OCI-M2 (cell line): Measurements from ENCODE around the gene TLE1.

ENCODE experiments used
- DNase-seq: peaks from one replicate; lab custom pipeline; 2025; ENCODE audit not compliant: unreplicated experiment; lab: John Stamatoyannopoulos, UW

Gene TLE1

DNA sequence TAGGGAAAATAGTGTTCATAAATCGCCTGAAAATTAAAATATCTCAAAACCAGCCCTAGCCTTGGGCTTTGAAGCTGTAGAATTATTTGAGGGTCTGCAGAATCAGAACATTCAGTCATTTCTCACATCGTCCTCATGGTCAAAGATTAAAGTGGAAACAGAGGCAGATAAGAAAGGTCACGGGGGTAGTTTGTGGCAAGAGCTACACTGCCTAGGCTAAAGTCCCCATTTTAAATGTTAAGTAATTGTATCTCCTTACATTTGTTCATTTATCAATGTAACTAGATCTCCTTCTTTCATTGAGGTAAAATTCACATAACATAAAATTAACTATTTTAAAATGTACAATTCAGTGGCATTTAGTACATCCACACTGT, 139.2 kb downstream of the TLE1 start:
- no peak for DNase-seq

DNA sequence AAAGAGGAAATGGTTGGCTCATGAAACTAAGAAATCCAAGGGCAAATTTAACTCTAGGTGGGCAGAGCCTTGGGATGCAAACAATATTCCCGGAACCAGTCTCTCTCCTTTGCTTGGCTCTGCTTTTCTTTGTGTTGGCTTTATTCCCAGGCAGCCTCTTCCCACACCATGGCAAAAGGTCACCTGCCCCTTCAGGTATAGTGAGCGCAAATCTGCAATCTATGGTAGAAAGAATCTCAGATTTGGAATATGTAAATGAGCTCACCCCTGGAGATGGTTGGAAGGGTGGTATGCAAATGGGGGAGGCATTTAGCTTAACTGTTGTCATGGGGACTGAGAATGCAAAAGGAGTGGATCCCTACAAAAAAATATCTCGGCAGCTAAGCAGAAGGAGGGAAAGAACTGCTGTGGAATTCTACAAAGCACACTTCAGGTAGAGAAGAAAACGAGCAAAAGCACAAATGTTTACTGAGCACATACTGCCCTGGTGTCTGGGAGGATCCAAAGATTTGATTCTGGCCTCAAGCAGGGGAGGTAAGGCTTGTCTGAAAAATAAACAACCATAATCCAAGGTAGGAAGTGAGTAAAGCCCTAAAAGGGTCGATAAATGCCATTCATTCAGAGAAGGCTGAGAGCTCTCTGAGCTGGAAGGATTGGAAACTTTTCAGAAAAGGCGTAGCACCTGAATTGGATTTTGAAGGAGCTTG, 139.7 kb downstream of the TLE1 start:
- DNase-seq = no peak

DNA sequence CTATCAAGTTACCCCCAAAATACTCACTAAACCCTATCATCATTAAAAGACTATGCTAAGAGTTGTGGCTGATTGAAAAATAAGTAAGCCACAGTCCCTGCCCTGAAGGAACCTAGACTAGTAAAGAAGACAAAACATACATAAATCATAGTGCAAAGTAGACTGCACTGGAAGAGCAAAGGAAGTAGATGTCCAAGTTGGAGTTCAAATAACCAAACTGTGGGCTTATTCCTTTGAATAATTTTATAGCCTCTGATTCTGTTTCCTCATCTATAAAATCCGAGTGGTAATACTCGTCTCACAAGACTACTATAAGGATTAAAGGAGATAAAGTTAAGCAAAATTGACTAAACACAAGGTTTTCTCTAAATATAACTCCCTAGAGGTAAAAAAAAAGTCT, 140.4 kb downstream of the TLE1 start:
- DNase-seq = no peak

DNA sequence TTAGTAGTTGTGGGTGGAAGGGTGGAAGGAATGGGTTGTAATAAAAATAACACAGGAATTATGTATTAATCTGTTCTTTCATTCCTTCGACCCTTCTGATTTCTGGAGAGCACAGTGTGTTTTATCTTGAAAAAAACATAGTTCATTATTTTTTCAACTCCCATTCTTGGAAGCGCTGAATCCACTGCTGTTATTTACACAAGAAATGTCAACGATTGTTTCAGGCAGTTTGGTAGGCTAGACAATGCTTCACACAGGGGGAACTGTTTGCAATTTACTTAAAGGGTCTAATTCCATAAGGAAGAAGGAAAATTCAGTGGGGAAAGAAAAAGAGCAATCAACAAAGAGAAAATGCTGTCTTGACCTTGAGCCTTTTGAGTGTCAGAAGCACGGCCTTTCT, 142.9 kb downstream of the TLE1 start:
- DNase-seq = no peak

DNA sequence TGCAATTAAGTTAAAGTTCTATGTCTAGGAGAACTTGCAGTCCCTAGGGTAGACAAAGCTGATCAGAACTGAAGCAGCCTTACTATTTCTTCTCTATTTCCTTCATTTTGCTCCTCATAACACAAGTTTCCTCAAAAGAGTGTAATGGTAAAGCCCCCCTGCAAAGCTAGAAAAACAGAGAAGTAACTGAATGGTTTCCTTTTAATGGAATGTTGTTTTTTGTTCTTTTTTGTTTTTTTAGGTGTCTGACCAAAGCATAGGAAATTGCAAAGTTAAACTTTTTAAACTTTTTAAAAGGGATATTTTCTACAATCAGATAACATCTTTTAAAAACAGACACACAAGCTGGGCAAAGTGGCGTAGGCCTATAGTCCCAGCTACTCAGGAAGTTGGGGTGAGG, 145.7 kb downstream of the TLE1 start:
- no peak for DNase-seq

DNA sequence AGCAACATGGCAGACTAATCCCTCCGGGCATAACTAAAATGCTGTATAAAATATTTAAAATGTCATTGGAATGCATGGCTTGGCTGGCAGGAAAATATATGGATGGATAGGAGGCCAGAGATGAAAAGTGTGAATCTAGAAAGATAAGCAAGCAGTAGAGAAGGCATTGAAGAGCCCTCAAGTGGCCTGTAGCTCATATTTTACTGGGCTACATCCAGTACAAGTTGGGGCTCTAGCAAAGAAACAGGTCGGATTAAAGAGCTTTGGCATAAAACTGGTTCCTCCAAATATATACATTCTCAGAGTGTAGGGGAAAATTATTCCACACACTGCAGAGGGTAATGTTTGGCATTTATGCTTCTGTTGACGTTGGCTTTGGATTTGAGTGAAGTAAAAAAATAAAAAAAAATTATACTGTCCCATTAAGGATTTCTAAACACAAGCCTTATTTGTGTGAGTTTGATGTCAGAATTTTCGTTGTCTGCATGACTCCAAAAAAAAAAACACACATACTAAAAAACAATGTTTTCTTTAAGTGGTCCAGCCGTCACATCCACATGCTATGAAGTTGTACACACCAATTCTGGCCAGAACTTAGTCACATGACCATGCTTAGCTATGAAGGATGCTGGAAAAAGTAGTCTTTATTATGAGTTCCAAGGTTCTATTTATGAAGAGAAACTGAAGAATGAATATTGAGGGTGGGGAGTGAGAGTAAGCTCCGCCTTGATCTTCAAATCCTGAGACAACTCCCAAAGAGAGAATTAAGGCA, 147.0 kb downstream of the TLE1 start:
- no peak for DNase-seq

DNA sequence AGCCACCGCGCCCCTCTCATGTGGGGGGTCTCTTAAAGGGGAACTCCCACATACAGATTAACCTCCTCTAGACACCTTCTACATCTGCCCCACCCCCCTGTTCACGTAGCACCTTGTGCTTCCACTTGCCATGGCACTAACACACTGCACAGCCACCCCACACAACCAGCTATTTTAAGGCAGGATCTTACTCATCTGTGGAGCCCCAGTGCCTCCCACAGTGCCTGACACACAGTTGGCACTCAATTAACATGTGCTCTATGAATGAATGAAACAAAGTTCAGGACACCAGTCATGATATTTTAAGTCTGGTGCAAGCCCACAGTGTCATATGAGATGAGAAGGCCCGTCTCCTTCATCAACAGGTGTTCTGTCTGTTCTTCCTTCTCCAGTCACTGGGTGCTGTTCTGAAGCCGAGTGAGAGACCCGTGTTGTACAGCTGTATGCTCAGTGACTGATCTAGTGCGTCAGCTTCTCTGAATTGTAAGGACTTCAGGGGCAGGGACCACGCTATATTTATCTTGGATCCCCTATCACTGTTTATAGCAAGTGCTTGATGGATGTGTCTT, 149.1 kb downstream of the TLE1 start:
- DNase-seq = no peak

DNA sequence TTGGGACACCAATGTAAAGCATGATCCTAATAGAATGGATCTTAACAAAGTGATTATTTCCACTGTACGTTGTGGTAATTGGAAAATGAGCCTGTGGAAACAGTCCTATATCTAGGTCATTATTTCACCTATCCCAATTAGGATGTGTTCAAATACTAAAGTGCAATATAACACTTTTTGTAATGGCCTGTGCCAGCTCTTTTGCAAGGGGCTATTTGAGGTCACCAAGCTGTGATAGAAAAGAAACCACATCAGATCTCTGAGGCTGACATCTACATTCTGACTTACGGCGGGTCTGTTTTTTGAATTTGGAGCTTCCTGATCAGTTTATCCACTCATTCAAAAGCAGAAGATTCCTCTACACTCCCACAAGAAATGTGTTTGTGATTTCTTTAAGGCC, 150.0 kb downstream of the TLE1 start:
- no peak for DNase-seq

DNA sequence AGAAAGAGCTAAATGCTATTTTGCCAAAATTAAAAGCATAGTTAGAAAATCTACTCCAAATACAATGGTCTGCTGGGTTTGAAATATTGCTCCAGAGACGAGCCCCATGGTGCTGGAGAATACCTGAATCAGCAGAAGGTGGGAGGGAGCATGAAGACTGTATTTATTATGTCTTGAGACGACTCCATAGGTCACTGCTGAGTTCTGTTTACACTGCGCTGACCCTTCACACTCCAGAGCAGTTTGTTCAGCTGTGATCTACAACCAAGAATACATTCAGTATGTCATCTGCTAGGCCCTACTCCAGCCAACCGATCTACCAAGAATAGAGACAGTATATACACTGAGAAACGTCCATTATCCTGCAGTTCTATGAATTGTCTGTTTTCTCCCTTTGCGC, 150.5 kb downstream of the TLE1 start:
- no peak for DNase-seq

DNA sequence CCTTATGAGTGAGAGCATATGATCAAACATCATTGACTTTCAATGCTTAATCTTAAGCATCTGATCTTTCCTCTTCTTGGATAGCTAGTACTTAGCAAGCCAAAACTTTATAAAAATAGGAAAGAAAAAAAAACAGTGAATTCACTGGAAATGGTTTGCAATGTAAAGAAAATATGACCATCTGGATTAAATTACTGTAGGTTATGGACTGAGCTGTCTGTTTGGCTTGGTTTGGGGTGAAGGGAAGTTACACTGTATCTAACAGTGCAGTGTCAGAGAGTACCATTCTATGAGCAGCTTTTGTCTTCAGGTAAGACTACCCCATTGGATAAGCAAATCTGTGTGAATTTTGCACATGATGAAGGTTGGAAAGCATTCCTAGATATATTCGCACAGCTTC, 151.4 kb downstream of the TLE1 start:
- DNase-seq = no peak

DNA sequence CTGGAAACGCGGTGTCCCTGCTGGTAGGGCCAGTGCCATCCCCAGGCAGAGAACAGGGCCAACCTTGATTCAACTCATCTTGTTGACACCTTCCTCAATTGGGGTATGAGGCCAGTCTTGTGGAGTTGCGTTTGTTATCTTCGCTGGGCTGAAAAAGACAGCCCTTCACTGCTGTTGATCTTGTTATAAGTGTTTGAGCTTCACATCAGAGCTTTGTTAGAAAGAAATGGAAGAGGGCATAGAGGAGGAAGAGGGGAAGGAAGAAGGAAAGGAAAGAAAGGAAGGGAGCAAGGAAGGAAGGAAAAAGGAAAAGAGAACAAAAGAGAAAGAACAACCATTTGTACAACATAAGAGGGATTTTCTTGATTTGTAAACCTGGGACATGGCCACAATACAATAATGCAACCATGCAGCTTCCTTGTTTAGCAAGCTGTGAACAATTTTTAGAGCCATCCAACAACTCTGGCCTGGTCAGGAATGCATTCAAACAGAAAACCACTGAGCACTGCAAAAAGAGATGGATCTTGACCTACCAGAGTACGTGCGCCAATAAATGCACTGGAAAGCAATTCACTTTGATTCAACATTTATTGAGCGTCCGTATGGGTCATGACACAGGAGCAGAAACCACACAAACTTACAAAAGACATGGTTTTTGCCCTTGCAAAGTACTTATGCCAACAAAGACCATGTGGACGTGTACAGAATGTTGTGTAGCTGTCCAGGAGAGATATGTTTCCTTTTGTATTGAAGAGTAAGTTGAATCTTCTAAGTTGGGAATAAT, 152.9 kb downstream of the TLE1 start:
- no peak for DNase-seq

DNA sequence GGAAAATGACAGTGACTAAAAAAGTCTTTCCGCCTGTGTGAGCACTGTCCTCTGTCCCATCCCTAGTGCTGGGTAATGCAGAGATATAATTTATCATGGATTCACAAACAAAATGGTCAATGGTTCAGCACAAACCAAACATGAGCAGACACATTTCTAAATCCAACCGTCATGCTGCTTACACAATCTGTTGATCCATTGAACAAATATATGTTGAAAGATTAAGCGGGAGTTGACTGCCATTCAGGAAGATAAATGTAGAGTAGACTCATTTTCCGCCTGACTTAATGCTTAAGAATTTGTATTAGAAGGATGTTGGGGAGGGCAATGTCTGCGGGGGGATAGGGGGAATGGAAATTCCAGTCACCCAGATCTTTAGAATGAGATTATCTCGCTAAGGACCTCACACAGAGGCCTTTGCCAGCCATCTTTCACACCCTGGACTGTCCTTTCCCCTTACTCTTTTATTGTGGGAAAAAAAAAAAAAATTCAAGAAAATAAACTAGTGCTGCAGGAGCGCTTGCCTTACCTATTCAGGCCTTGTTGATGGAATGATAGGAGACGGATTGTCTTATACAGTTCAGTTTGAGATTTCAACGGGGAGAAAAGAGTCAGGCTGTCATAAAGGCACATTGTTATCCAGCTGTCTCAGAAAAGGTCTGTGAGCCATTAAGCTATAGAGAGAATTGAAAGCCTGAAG, 153.7 kb downstream of the TLE1 start:
- no peak for DNase-seq

DNA sequence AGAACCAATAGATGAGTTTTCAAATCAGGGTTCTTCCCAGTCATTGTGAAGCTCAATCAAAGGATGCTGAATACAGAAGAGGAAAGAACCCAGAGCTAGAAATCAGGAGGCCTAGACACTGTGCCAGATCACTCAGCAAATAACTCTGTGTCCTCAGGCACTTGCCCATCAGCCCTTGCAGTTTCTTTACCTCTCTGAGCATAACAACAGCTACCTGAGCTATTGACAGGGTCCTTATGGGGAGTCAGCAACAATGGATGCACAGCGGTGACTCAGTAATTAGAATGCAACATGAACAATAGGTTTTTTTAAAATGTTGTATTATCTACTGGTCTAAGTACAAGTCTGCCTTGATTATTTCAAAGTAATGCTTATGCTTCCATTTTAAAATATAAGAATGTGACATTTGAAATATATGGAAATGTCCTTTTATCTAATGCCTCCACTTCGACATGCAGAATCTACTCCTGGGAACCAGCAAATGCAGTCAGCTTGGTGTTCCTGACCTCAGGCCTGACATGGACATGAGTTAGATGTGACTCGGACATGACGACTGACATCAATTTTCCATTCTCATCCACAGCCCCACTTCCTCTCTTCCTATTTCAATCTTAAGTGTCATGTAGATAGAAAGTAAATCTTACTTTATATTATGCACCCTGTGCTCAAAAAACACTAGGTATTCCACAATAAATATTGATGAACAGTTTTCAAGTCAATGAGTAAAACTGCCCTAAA, 155.0 kb downstream of the TLE1 start:
- no peak for DNase-seq
